GM12873 (cell line): ENCODE results near the gene SULT1A2.
A peak's percentile ranks its signal among the peaks of the same experiment; 100 is the strongest.

Source experiments
- TF ChIP-seq, protein P1 (sequence below): IDR thresholded peaks from 2 replicates; pipeline ENCODE4 v1.5.1; 2012; ENCODE audit warnings: low read depth, mild to moderate bottlenecking, moderate library complexity, low read length, control low read depth; ENCODE audit not compliant: insufficient read depth; ENCODE audit errors: missing control alignments

Gene SULT1A2

DNA sequence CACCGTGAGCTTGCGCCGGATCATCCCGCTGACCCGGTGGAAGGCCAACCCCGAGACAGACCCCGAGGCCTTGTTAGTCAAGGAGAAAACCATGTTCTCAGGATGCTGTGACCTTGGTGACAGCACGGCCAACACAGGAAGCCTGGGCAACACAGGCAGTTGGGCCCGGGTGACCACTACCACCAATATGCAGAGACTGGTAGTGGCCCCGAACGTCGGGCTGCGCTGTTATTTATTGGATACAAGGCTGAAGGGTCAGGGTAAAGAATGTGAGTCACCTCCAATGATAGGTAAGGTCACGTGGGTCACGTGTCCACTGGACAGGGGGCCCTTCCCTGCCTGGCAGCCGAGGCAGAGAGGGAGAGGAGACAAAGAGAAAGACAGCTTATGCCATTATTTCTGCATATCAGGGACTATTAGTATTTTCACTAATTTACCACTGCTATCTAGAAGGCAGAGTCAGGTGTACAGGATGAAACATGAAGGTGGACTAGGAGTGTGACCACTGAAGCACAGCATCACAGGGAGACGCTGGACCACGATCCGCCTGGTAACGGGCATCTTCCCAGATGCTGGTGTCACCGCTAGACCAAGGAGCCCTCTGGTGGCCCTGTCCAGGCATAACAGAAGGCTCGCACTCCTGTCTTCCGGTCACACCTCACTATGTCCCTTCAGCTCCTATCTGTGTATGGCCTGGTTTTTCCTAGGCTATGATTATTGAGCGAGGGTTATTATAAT is 18.8 kb upstream of the SULT1A2 start:
- TF ChIP-seq, protein P1, sequence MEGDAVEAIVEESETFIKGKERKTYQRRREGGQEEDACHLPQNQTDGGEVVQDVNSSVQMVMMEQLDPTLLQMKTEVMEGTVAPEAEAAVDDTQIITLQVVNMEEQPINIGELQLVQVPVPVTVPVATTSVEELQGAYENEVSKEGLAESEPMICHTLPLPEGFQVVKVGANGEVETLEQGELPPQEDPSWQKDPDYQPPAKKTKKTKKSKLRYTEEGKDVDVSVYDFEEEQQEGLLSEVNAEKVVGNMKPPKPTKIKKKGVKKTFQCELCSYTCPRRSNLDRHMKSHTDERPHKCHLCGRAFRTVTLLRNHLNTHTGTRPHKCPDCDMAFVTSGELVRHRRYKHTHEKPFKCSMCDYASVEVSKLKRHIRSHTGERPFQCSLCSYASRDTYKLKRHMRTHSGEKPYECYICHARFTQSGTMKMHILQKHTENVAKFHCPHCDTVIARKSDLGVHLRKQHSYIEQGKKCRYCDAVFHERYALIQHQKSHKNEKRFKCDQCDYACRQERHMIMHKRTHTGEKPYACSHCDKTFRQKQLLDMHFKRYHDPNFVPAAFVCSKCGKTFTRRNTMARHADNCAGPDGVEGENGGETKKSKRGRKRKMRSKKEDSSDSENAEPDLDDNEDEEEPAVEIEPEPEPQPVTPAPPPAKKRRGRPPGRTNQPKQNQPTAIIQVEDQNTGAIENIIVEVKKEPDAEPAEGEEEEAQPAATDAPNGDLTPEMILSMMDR: peak; percentile 65

DNA sequence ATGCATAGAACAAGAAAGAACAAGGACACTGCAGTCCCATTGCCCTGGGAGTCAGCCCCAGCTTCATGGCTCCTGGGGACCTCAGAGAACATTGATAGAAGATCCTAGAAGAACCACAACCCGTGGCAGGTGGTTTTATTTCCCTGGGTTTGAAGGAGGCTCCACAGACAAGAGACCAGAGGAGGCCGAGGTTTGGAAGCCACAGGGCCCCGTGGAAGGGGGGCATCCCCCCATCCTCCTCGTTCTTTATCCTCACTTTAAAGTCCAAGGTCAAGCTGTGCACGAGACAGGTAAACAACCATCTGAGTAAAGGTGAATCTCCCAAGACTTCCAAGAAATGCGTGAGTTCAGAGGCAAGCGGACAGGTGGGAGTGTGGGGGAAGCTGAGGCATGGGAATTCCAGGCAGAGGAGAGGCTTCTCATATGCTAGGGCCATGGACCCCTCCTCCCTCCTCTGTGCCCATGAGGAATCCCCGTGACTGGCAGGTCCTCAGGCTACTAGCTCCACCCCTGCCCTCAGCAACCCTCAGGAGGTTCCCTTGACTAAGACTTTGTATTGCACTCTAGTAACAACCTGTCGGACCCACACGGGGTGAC is 13.8 kb upstream of the SULT1A2 start:
- TF ChIP-seq, protein P1: no peak

DNA sequence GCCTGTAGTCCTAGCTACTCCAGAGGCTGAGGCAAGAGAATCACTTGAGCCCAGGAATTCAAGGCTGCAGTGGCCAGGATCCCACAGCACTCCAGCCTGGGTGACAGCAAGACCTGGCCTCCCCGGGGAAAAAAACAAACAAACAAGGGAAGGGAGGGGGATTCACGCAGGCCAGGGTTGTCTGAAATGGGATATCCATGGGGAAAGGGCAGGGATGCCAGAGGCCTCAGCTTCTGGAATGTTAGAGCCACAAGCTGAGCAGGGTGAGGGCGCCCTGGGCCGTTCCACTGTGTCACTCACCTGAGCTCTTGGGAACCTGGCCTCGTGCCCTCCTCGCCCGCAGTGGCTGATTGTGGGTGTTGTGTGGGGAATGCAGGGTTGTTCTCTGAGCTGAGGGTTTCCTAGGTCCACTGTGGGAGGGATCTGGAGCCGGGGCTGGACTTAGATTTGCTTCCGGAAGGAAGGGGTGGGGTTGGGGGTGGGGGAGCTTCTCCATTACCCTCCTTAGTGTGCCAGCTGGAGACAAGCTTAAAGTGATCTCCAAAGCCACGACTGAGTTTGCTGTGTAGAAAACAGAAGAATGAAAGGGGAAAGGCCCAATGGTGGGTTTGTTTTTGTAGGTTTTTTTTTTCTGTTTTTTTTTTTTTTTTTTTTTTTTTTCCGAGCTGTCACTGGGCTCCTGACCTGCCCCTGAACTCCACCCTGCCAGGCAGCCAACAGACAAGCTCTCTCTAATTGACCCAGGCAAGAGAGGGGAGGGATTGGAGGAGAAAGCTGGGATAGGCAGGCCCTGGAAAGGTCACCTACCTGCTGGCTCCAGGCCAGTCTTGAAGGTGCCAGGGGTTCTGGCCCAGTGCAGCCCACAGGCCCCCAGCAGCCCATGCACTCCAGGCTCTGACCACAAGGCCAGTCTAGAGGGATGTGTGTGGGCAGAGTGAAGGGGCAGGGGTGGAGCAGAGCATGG is 13.1 kb upstream of the SULT1A2 start, which contains the start of gene SULT1A1:
TSS of gene SULT1A1 (minus strand) at position 414 of the 964 bp plus-strand sequence. CDS start 1,189 bp downstream, outside the sequence.
- TF ChIP-seq, protein P1: no peak

DNA sequence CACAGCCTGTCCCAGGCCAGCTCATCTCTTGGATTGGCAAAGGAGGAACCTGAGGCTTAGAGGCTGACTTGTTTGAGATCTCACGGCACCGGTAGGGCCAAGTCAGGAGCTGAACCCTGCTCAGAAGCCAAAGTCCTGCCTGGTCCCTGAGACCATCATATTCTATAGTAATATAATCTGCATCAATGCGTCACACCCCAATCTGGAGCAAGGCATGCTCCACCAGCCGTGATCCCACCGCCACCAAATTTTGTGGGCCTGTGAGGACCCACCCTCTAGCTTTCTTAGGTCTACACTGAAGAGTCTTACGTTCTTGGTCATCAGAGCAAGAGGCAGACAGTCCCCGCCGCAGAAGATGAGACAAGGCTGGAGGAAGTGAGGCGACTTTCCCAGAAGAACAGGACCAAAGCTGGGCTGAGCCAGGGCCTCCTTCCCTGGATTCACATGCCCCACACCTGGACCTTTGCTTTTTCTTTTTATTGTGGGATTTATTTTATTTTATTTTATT is 10.3 kb upstream of the SULT1A2 start:
- TF ChIP-seq, protein P1: no peak

DNA sequence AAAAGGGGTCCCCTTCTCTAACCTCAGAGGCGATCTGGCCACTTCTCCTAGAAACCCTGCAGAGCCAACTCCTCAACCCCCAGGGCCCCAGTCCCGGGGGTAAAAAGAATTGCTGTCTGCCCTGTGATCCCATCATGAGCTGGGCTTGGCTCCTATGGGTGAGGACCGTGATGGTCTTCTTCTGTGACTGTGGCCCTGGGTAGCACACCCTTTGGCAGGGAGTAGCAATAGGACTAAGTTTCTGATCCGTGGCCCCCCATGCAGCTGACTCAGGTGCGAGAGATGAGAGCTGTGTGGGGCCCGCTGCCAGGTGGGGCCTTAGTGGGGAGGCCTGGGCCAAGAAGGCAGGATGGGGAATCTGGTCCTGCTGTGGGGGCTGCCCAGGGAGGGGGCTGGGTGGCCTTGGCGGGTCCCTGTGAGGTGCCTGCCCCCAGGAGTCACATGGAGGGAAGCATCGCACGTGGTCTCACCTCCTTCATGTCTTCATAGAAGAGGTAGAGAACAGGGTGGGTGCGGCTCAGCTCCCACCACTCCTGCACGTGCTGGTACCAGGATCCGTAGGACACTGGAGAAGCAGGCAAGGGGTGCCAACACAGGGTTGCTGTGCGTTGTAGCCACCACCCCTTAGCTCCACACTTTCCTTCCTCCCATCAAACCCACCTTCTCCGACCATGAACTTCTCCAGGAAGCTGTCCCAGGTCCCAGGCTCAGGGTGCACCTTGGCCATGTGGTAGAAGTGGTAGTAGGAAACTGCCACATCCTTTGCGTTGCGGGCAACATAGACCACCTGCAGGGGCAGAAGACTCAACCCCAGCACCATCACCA is 9.7 kb upstream of the SULT1A2 start:
- TF ChIP-seq, protein P1: no peak

DNA sequence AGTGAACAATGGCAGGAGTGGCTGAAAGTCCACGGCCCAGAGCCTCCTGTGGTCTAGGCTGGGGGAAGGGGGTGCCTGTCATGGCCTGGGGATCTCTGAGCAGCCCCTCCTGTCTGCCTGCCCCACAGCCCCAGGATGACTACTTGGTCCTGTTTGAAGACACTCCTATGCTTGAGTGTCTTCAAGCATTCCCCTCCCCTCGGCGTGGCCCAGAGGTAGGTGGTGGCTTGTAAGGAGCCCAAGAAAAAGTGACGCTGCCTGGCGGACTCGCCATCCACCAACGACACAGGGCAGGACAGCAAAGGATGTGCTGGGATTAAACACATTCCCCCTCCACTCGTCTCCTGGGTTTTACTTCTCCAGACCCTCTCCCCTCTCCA is 7.3 kb upstream of the SULT1A2 start:
- TF ChIP-seq, protein P1: no peak
